HuH-7.5 (cell line): ENCODE data around the gene BCL10.
"Not testable (repeated sequence)": the region's sequence is repeated elsewhere in the genome, so short reads cannot be mapped to it uniquely, and the experiment has no call there.

Source experiments
- DNase-seq: peaks from one replicate; pipeline ENCODE4 v3.0.0; 2011; ENCODE audit warnings: low spot score

Gene BCL10

DNA sequence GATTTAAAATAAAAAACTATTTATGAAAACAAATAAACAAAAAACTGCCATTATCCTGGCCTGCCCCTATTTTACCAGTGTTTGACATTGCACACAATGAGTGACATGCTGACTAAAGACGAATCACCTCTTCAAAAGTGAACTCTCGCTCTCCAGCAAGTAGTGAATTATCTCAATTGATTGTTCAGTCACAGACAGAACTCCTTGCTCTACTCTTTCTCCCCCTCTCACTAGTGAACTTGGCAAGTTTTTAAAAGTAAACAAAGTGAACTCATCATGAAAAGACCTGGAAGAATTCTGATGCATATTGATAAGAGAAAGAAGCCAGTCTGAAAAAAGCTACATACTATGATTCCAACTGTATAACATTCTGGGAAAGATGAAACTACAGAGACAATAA, 12.3 kb downstream of the BCL10 start:
- no peak for DNase-seq

DNA sequence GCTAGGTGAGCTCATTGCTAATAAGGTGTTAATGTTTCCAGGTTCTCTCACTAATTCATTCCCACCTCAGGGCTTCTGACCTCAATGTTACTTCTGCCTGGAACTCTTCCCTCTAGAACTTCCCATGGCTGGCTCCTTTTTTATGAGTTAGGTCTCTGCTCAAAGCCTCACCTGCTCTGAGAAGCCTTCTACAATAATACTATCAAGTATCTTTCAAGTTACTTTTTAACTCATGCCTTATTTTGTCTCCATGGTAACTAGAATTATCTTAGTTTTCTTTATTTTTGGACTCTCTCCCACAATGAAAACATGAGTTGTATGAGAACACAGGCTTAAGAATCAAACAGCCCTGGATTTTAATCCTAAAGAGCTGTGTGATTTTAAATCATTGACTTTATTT, 13.4 kb downstream of the BCL10 start:
- no peak for DNase-seq

DNA sequence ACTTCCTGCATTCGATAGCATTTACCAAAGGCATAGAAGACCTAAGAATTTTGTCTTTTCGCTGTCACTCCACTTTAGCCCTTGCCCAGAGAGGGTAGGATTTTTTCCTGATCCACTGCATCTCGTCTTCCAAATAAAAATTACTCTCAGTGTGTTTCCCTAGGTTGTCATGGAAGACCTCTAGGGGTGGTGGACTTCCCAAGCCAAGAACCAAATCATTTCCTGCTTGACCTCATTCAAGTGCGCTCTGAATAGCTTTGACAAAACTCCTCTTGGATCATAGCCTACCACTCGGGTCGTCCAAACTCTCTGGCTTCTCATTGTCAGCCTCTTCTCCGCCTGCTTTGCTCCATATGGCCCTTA, 16.5 kb downstream of the BCL10 start:
- DNase-seq, result no peak

DNA sequence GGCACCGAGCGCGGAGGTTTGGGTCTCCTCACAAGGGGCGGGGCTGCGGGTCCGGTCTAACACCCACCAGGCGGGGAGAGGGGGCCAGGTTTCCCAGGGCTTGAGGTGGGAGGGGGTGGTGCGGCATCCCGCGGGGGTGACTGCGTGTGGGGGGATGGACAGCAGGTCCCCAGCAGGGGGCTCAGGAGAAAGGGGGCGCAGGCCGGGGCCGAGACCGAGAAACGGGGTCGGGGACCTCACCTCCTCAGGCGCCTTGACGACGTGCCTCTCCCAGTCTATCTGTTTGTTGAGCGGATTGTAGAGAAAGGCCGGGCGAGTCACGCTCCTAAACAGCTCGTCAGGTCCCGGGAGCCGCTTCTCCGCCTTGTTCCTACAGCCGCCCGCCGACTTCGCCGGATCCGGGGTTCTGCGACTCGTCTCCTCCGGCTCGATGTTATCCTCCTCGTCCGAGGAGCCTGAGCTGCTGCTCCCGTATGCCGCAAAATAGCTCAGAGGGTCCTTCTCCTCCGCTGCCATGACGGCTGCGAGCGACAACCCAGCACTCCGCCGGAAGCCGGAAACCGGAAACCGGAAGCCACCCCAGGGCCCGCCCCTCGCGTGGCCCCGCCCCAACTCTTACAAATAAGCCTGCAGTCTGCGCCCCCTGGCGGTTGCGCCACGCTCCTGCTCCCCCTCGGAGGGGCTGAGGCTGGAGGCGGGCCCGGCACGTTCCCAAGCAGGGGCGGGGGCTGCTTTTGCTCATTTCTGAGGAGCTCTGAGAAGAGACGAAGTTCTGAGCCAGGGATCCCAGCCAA, 17.1 kb downstream of the BCL10 start, which contains the start of gene C1orf52:
Gene C1orf52 (minus strand): TSS at position 545 of the 794 bp plus-strand sequence. CDS start 29 bp downstream, at position 516.
- peak; percentile 51 for DNase-seq

DNA sequence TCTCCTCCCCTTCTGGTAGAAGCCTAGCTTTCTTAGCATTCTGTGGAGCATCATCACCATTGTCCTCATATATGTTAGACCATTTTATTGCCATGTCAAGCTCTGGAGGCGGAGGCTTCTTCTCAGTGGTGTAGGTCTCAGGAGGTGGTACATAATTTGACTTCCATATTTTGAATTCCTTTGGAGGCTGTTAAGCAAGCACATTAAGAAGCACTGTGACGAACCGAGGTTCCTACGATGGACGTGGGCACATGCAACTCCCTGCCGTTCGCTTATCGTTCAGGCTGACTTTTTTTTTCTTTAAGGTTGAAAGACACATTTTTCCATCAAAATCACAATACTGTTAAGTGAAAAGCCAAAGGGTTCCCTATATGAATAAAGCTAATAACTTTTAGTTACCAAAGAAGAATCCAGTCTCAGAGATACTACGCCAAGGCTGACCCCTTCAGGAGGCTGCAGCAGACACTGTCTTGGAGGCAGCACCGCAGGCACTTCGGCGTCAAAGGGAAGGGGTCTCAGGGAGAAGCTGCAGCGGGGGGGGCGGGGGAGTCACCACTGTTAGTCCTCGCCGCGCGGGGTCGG, 17.8 kb downstream of the BCL10 start:
- DNase-seq, result no peak

DNA sequence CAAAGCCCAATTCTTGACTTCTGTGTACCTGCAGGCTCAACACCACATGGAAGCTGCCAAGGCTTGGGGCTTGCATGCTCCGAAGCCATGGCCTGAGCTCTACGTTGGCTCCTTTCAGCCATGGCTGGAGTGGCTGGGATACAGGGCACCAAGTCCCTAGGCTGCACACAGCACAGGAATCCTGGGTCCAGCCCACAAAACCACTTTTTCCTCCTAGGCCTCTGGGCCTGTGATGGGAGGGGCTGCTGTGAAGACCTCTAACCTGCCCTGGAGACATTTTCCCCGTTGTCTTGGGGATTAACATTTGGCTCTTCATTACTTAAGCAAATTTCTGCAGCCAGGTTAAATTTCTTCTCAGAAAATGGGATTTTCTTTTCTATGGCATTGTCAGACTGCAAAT, 27.4 kb downstream of the BCL10 start:
- DNase-seq, result not testable (repeated sequence)

DNA sequence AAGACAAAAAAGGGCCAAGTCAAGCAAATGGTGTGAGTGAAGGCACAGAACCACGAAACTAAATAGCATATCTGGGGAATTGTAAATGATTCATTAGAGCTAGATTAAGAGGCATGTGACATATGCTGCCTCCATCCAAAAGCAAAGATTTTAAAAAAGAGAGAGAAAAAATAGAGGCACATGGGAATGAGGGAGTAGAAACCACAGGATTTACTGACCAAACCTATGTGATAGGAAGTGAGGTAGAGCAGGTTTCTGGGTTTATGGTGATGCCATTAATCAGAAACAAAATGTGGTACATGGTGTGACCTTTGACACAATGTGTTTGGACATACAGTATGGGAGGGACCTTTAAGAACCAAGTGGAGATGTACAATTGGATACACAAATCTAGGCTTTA, 30.5 kb downstream of the BCL10 start:
- no peak for DNase-seq

DNA sequence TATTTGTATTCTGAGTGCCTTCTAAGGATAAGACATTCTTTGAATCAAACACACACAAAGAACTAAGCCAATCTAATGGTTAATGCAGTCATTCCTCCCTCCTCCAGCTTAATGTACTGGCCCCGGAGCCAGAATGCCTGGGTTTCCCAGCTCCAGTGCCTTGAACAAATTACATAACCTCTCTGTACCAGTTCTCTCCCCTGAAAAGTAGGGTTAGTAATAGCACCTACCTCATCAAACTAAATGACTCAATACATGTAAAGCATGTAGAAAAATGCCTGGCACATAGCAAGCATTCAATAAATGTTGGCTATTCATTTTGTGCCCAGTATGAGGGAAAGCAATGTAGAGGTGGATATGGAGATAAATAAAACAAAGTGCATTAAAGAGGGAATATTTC, 31.0 kb downstream of the BCL10 start:
- DNase-seq, result no peak

DNA sequence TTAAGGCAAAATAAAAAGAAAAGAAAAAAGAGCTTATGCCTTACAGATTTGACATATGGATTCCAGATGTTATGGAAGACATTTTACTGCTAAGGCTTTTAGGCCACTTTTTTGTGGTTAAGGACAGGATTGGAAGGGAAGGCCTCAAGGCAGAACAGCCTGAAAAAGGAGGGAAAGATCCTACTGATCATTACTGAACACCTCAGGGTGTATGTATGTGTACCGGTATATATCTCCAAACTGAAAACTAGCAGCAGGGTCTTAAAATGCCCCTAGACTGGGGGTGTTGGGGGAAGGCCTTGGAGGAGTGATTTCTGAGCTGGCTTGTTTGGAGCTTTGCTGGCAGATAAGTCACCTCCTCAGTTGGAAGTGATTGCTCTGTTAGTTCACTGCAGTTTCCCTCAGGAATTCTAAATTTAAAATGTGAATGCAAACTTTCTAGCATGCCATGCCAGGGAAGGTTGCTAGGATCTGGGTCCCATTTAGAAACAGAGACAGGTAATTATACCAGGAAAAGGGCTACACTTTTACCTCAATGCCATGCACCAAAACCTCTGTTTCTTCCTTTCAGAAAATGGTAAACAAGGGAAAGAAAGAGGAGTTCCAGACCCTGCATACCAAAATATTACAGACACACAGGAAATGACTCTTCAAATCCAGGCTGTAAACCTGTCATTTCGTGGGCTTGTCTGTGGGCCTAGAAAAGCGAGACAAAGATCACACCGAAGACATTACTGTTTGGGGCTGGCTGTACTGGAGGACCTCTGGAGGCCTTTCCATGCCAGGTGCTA, 32.0 kb downstream of the BCL10 start:
- no peak for DNase-seq

DNA sequence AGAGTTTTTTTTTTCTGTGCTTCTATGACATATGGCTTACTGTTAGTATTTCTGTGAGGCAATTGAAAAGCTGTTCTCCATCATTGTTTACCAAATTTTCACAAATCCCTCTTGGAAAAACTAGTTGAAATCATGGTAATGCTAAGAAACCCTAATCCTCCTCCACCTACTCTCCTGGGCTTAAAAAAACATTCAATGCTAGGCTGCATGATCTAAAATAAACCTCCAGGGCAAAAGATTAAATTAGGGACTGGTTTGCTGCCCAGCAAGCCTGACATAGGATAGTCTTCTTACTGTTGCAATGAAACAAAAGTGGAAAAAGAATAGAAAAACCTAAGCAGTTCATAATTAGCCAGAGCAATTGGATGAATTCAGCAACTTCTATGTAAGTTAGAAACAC, 33.1 kb downstream of the BCL10 start:
- no peak for DNase-seq

DNA sequence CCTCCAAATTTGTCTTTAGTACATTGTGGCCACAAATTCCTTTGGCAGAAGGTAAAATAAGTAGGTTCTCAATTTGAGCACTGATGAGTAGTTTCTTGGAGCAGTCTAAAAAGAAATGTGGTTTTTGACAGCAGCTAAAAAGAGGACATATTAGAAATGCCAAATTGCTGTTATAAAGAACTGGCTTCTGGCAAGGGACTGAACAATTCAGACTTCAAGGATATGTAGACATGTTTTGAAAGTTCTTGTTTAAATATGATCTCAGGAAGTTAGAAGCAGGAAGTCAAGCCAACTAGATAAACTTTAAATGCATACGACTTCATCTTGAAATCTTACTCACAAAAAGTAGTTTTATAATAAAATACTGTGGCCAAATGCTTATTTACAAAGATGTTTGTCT, 35.8 kb downstream of the BCL10 start:
- no peak for DNase-seq

DNA sequence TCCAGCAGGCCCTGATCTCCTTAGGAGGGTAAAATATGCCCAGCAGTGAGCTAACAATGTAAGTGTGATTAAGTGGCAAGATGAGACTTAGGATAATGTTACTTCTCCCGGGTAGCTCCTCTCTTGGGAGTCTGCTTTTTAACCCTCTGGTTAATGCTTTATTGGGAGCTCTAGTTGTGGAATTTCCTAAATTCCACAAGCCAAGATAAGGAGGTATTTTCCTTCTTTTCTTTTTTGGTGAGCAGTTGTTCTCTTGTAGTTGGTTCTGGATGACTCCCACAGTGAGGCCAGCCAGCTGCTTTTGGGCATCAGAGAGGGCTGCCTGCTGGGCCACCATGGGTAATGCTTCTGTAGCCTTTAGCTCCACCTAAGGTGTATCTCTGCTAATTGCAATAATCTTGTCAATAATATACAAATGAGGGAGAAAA, 36.2 kb downstream of the BCL10 start:
- no peak for DNase-seq

DNA sequence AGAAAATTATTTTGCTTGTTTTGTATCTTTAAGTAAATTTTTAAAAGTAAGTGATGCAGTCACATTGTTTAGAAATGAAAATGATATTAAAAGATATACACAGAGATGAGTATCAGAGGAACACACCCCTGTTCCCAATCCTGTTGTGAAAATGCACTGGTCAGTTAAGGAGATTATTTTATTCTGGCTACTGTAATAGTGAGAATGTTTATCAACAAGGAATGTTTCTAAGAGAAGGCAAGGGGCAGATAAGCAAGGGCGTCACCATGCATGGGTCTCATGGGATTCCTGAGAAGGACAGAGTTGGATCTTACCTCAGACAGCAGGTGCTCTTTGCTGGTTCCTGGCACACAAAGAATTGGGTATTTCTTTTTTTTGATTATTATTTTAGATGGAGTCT, 38.8 kb downstream of the BCL10 start:
- DNase-seq, result no peak

DNA sequence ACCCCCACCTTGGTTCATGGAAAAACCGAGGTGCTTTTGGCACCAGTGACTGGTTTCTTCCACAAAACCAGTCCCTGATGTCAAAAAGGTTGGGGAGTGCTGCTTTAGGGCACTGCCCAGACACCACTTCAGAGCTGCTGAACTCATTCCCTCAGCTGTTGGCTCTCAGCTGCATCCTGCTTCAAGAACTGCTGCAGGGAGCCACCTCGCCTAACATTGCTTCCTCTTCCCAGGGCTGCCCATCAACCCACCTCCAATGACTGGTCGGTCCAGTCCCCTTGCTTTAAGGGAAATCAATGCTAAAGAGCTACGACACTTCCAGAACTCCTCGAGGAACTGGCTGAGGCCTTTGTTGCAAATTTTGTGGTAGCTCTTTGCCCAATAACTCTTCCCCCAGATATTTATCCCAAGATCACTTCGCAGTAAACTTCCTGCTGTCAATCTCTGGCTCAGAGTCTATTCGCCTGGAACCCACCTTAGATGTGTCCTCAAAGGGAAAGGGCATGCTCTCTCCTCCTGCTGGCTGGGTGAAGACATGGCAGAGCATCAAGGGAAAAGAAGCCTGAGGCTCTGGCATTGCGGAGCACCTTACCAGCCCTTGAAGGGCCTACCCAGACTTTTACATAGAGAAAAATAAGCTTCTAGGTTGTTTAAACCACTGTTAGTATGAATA, 46.0 kb downstream of the BCL10 start:
- DNase-seq, result no peak

DNA sequence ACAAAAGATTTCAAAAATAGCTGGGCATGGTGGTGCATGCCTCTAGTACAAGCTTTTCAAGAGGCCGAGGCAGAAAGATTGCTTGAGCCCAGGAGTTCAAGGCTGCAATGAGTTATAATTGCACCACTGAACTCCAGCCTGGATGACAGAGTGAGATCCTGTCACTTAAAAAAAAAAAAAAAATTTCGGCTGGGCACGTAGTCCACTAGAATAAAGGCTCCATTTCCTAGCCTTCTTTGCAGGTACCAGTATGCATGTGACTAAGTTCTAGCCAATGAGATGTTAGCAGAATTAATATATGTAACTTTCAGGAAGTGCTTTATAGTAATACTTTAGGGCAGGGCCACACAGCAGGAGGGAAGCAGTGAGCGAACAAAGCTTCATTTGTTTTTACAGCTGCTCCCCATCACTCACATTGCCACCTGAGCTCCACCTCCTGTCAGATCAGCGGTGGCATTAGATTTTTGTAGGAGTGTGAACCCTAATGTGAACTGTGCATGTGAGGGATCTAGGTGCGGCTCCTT, 46.8 kb downstream of the BCL10 start:
- DNase-seq, result no peak

DNA sequence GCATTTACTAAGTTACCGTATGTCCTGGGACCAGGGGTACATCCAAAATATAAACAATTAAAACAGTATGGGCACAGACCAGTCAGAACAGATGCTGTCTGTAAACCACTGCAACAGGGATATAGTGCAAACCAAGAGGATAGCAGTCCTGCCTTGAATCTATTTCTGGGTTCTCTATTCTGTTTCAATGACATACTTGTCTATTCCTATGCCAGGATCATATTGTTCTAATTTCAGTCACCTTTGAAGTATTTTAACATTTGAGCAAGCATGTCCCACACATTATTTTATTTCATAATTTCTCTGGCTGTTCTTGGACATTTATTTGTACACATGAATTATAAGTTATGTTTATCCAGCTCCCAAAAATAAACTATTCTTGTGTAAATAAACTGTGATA, 47.5 kb downstream of the BCL10 start:
- DNase-seq, result no peak

DNA sequence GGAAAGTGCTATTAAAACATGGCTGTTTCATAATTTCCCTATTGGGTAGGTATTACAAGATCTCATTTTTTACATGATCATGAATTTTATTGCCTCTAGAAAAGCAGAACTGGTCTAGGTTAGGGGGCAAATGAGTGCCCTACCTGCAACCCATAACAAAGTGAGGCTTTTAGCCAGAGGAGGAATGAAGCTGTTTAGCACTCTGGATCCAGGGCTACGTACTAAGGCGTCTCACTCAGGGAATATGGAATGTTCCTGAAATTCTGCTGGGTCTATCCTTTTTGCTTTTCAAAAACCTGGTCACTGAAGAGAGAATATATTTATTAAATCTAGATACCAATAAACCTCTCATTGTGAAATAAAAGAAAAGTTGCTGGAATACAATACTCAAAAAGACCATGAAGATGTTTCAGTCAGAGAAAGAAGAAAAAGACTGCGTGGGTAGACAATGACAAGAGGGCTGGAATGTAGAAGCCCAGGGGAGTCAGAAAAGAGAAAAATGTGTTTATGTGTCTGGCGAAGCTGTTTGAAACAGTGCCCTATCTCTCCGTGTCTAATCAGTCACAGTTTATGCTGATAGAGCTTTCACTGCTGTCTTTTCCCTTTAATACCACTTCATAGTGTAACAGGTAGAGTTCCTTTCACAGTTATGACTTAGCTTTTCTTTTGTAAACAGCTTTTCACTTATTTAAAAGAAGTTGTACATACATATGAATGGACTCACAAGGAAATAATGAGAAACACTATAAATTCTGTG, 50.6 kb downstream of the BCL10 start:
- no peak for DNase-seq

DNA sequence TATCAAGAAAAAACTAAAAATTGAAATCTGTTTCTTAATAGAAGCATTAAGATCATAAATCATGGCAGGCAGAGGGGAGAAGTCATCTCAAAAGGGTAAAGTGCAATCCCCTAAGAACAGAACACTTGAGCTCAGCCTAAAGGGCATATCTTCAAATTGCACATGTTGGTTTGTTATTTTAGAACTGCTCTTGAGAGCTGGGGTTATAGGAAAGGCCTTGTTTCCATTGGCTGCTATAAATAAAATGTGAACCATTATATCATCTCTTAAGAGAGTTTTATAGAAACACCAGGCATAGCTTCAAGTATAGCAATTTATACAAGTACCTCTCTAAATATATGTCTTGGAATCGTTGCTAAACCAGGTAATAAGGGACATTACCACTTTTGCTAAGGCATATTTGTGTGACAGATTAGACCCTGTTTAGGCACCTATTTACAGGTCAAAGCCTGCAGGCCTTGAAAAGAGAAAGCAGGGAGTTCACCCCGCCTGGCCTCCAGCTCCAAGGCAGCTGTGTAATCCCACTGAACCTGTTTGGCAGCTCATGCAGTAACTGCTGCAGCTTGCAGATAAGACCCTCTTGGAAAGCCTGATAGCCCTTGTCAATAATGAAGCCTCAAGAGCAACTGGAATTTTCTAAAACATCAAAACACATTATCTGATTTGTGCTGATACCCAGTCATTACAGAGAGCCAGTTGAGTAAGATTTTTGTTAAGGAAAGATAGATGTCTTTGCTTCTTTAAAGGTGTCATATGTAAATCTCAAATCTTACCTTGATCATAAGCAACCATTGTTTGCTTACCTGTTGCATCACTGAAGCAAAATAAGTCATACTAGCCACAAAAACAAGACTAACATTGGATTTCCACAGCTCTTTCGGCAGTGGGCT, 51.5 kb downstream of the BCL10 start:
- no peak for DNase-seq

DNA sequence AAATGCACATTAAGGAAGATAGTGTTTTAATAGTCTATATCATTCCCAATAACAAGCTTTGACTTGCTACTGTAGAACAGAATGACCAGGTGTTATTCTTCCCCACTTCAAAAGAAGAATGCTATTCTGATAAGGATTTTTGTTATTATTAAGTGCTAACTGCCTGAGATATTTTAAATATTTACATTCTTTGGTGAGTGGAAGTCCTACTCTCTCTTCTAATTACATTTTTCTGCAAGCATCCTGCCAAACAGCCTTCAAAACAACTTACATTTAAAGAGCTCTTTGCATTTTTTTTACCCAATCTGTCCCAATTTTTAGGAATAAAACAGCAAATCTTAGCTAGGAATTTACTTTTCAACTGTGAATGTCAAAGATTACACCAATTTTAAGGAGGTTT, 52.1 kb downstream of the BCL10 start:
- DNase-seq, result no peak

DNA sequence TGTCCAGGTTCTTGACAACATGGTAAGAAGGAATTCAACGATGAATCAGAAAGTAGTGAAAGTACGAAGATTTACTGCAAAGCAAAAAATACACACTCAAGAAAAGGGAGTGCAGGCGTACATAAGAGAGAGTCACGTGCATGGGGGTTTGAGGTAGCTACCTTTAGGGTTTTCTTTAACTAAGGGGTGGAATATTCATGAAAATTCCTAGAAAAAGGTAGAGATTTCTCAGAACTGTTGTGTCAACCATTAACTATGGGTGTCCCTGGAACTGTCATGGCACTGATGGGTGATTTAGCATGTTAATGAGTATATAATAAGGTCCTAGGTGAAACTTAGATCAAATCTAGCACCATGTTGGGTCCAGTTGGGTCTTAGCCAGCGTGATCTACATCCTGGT, 53.1 kb downstream of the BCL10 start:
- DNase-seq, result no peak
